NCI-H187 treated with DMSO at 0.1 percent for 48 hours (cell line): Measurements from ENCODE around the gene MUSTN1.

ENCODE experiments used
- DNase-seq: peaks from one replicate; lab custom pipeline; 2025; lab: John Stamatoyannopoulos, UW

Gene MUSTN1

GRCh38 chr3:52834871-52835501 lies at the start of gene MUSTN1:
Gene MUSTN1 (minus strand): TSS chr3:52835019. CDS start chr3:52834948, 71 bp downstream.
- no peak for DNase-seq

GRCh38 chr3:52882377-52882776 lies 47.6 kb upstream of the MUSTN1 start:
- no peak for DNase-seq

GRCh38 chr3:52881871-52882270 lies 47.1 kb upstream of the MUSTN1 start:
- no peak for DNase-seq

GRCh38 chr3:52880474-52880873 lies 45.7 kb upstream of the MUSTN1 start:
- no peak for DNase-seq

GRCh38 chr3:52880047-52880446 lies 45.2 kb upstream of the MUSTN1 start:
- DNase-seq, result no peak

GRCh38 chr3:52879581-52879980 lies 44.8 kb upstream of the MUSTN1 start:
- DNase-seq, result no peak

- DNase-seq, result no peak
Measured at GRCh38 chr3:52879090-52879489, 44.3 kb upstream of the MUSTN1 start.

- DNase-seq, result no peak
Measured at GRCh38 chr3:52877085-52877484, 42.3 kb upstream of the MUSTN1 start.

- no peak for DNase-seq
Measured at GRCh38 chr3:52874864-52875587, 40.2 kb upstream of the MUSTN1 start.

GRCh38 chr3:52874160-52874701 lies 39.4 kb upstream of the MUSTN1 start:
- no peak for DNase-seq

GRCh38 chr3:52873433-52874159 lies 38.8 kb upstream of the MUSTN1 start:
- no peak for DNase-seq

- no peak for DNase-seq
Measured at GRCh38 chr3:52872245-52872644, 37.4 kb upstream of the MUSTN1 start.

GRCh38 chr3:52871761-52872160 lies 36.9 kb upstream of the MUSTN1 start:
- DNase-seq, result no peak

GRCh38 chr3:52870471-52870870 lies 35.7 kb upstream of the MUSTN1 start:
- no peak for DNase-seq

GRCh38 chr3:52866427-52866826 lies 31.6 kb upstream of the MUSTN1 start:
- DNase-seq, result no peak

GRCh38 chr3:52865994-52866393 lies 31.2 kb upstream of the MUSTN1 start:
- DNase-seq, result no peak

GRCh38 chr3:52860424-52860768 lies 25.6 kb upstream of the MUSTN1 start:
- no peak for DNase-seq

GRCh38 chr3:52859686-52860423 lies 25.0 kb upstream of the MUSTN1 start:
- DNase-seq, result no peak

- no peak for DNase-seq
Measured at GRCh38 chr3:52857864-52858263, 23.0 kb upstream of the MUSTN1 start.

- no peak for DNase-seq
Measured at GRCh38 chr3:52857133-52857532, 22.3 kb upstream of the MUSTN1 start.

GRCh38 chr3:52856666-52857065 lies 21.8 kb upstream of the MUSTN1 start:
- no peak for DNase-seq

- DNase-seq, result no peak
Measured at GRCh38 chr3:52854013-52854412, 19.2 kb upstream of the MUSTN1 start.
